Loucy (cell line): Measurements from ENCODE around the gene VWC2L.

ENCODE experiments used
- CTCF ChIP-seq: fragments of 200-600 bp; sonication (generic); conservative IDR thresholded peaks from 2 replicates; pipeline ENCODE4 v1.5.1; 2014; ENCODE audit warnings: mild to moderate bottlenecking, antibody characterized with exemption, low read length
- EZH2phosphoT487 ChIP-seq: fragments of 200-600 bp; IDR thresholded peaks from 2 replicates; pipeline ENCODE4 v1.6.1; 2018; ENCODE audit warnings: antibody characterized with exemption, mild to moderate bottlenecking, moderate library complexity, borderline replicate concordance

- TF ChIP-seq CTCF (no peak), EZH2phosphoT487 (no peak)
Measured at GRCh38 chr2:214549946-214550345, 139.1 kb downstream of the VWC2L start.
